Activated gamma-delta T cell (primary cell): Measurements from ENCODE around the gene BEST4.
A peak's percentile ranks its signal among the peaks of the same experiment; 100 is the strongest.
"Not testable (repeated sequence)": the region's sequence is repeated elsewhere in the genome, so short reads cannot be mapped to it uniquely, and the experiment has no call there.

Experiments used
- DNase-seq: peaks from one replicate; lab custom pipeline; 2025; lab: John Stamatoyannopoulos, UW

Gene BEST4

DNA sequence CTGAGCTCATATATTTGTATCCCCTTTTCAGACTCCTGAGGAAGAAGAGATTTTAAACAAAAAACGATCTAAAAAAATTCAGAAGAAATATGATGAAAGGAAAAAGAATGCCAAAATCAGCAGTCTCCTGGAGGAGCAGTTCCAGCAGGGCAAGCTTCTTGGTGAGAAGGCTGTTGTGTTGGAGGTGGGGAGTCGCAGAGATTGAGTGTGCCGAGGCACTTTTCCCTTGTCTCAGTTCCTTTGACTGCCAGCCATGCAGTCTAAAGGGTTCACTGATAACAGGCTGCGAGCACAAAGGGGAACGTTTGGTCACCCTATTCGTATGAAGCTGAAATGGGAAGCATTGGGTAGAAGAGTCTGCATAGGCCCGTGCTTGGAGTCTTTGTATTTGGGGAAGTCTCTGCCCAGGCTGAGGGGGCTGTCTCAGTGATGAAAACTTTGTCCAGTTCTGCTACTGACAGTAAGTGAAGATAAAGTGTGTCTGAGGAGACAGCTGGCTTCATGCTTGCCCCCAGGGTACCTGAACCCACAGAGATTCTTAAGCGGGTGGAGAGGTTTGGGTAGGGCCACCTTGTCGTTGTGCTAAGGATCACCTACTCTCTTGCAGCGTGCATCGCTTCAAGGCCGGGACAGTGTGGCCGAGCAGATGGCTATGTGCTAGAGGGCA, 9.9 kb downstream of the BEST4 start:
- no peak for DNase-seq

GRCh38 chr1:44777547-44777946, 10.4 kb downstream of the BEST4 start:
- no peak for DNase-seq

DNA sequence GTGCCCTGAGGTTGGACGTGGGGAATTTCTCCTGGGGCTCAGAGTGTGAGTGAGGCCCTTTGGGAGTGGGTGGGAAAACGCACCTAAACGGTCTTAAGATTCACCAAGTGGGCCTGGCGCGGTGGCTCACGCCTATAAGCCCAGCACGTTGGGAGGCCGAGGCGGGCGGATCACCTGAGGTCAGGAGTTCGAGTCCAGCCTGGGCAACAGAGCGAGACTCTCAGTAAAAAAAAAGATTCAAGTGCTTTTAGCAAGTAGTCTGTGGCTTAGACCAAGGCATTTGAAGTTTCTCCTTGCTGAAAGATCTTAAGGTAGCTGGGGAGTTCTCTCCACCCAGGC, 11.3 kb downstream of the BEST4 start:
- no peak for DNase-seq

DNA sequence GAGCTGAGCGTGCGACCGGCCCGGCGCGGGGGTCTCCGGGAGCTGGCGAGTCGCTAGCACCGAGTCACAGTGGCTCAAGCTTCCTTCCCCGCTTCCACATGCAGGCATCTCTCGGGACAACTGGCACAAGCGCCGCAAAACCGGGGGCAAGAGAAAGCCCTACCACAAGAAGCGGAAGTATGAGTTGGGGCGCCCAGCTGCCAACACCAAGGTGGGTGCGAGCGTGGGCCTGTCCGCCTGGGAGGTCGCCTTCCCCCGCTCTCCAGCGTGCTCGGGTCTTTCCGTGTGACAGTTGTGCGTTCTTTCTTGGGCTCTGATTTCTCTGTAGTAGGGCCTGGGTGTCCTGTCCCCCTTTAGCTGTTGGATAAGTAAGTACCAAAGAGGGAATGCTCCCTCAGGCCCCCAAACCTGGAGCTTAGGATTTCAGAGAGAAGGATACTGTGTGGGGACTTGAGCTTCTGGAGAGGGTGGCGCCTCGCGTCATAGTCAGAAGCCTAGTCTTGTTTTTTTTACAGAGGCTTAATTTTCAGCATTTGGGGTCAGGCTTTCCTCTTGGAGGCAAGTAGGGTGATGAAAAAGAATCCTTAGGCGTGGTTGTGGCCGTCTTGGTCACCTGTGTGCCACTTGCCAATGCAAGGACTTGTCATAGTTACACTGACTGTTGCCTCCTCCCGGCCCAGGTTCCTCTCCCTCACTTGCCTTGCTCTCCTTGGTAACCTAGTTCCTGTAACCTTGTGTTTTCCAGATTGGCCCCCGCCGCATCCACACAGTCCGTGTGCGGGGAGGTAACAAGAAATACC, 11.8 kb downstream of the BEST4 start:
- no peak for DNase-seq

GRCh38 chr1:44775078-44775929, 12.7 kb downstream of the BEST4 start, which contains the start of gene RPS8:
RPS8 (plus strand) TSS chr1:44775540; CDS start chr1:44775597, 57 bp downstream.
- peak; percentile 50 for DNase-seq

DNA sequence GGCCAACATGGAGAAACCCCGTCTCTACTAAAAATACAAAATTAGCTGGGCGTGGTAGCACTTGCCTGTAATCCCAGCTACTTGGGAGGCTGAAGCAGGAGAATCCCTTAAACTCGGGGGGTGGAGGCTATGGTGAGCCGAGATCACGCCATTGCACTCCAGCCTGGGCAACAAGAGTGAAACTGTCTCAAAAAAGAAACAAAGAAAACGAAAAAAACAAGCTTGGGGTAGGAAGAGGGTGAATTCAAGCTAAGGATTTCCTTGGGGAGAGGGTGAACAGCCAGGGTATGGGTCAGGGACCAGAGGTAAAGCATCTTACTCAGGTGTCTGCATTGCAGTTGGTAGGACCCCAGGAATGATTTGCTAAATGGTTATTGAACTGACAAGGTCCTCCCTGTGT, 21.5 kb downstream of the BEST4 start:
- DNase-seq, result not testable (repeated sequence)

GRCh38 chr1:44760876-44761275, 27.1 kb downstream of the BEST4 start:
- no peak for DNase-seq

GRCh38 chr1:44759077-44759476, 28.9 kb downstream of the BEST4 start:
- no peak for DNase-seq

DNA sequence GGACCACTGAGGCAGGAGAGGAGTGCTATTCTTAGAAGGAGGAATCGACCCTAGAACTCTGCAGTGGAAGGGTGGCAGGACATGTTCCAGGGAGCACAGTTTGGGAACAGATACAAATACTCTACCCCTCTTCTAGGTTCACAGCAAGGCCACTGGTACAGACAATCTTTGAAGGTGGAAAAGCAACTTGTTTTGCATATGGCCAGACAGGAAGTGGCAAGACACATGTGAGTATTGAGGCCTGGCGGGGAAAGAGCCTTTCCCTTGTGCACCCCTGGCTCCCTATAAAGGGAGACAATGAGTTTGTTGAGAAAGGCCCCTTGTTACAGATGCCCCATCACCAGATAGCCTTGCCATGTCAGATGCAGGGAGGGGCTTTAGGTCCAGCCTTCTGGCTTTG, 30.6 kb downstream of the BEST4 start:
- no peak for DNase-seq

DNA sequence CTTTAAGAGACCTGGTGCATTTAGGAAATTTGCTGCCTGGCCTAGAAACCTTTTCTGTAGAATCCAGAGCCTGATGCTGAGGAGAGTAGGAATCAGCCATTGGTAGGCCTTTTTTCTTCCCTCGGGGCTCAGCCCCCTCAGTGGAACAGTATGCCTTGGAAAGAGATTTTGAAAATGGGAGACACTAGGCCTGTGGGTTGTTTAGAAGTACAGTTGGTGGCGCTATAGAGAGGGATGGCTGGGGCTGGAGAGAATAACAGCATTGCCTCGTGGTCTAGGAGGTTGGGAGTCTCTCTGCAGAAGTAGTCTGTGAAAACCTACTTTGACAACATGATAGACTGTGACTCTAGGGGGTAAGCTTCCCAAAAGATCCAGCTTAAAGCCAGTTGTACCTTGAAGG, 40.1 kb downstream of the BEST4 start:
- DNase-seq, result no peak

DNA sequence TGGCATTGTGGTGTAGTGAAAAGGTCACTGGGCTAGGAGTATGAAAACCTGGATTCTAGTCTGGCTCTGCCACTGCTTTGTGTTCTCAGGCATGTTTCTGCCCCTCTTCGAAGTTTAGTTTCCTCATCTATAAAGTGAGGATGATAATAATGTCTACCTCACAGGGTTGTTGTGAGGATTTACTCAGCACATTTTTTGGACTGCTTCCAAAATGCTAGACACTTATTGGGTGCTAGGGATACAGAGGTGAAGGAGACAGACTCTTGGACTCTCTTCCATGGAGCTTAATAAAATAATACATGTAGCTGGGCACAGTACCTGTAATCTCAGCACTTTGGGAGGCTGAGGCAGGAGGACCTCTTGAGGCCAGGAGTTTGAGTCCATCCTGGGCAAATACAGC, 44.8 kb downstream of the BEST4 start:
- DNase-seq, result no peak

GRCh38 chr1:44740179-44740617, 47.8 kb downstream of the BEST4 start:
- no peak for DNase-seq

DNA sequence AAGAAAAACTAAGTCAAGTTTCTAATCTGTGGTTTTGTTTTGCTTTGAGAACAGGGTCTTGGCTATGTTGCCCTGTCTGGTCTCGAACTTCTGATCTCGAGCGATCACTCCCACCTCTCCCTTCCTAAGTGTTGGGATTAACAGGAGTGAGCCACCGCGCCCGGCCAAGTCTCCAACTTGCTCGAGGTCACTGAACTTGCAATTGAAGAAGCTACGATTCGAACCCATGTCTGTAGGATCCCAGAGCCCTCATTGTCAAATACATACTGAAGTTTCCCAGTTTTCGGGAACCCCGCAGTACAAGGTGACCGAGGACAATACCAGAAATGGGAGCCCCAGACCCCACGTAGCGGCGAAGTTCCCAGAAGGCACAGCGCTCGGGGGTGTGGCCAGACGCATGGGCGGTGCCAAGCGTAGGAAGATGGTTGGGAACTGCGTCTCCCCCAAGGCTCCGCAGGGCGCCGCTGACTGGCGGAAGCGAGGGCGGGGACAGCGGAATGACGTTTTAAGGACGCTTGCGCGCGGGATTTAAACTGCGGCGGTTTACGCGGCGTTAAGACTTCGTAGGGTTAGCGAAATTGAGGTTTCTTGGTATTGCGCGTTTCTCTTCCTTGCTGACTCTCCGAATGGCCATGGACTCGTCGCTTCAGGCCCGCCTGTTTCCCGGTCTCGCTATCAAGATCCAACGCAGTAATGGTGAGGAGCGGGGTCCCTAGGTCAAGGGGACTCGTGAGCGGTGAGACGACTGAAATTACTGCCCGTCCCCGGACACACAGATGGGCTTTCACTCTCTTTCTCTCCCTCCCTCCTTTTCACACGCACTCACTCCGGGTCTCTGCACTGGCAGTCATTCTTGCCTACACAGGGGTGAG, 48.4 kb downstream of the BEST4 start, which contains the start of gene KIF2C:
TSS of gene KIF2C (plus strand) at position 531 of the 872 bp plus-strand sequence. CDS start at position 627, 96 bp downstream.
- DNase-seq, result peak; percentile 86

- not testable (repeated sequence) for DNase-seq
Observed at GRCh38 chr1:44738953-44739306, 49.0 kb downstream of the BEST4 start.

- DNase-seq, result no peak
Observed at GRCh38 chr1:44735992-44736391, 52.0 kb downstream of the BEST4 start.

- no peak for DNase-seq
Observed at GRCh38 chr1:44733784-44734183, 54.2 kb downstream of the BEST4 start.
